ENCODE data around the gene OR13C2. TPM values are rescaled to one million over a fixed set of nuclear protein-coding genes. Genes with fewer than 3 reads are reported as not detected.

OR13C2 gene
- total RNA-seq, 1 experiment from 2014 or later = not detected

DNA sequence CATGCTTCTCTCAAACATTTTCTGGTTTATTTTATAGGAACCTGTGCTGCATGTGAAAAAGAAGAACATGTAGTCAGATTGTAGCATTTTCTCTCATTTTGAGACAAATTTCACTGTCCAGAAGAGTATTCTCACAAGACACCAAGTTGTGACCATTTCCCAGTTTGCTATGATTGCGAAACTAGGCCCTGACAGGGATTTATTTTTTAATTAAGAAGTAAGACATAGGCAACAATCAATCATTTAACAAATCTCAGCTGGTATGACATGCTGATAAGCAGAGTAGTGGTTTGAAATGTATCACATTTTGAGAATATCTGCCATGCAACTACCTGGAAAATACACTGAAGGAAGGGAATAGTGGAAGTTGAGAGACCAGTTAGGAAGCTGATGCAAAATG is 24.9 kb downstream of the OR13C2 start:
- Mint-ChIP-seq H3K4me3 (ENCODE audit: low read depth, unreplicated experiment) (no peak overlapping the region), H3K27me3 (ENCODE audit: unreplicated experiment) (no peaks in the 10 kb centered on the region), H3K36me3 (ENCODE audit: insufficient read depth, unreplicated experiment) (no peaks in the 10 kb centered on the region), H3K9me3 (ENCODE audit: low read depth, unreplicated experiment) (no peaks in the 10 kb centered on the region), H3K4me1 (ENCODE audit: low read depth, unreplicated experiment) (no peaks in the 10 kb centered on the region), H3K27ac (ENCODE audit: unreplicated experiment) (no peak overlapping the region)
- intact Hi-C loops (cut with micrococcal nuclease; ENCODE audit: unreplicated experiment) = no loop called here
- CTCF ChIA-PET = no interaction called here
- no peak for DNase-seq
- BruUV-seq (replicated peaks) = no TSS peak
- TF ChIP-seq, protein P1, sequence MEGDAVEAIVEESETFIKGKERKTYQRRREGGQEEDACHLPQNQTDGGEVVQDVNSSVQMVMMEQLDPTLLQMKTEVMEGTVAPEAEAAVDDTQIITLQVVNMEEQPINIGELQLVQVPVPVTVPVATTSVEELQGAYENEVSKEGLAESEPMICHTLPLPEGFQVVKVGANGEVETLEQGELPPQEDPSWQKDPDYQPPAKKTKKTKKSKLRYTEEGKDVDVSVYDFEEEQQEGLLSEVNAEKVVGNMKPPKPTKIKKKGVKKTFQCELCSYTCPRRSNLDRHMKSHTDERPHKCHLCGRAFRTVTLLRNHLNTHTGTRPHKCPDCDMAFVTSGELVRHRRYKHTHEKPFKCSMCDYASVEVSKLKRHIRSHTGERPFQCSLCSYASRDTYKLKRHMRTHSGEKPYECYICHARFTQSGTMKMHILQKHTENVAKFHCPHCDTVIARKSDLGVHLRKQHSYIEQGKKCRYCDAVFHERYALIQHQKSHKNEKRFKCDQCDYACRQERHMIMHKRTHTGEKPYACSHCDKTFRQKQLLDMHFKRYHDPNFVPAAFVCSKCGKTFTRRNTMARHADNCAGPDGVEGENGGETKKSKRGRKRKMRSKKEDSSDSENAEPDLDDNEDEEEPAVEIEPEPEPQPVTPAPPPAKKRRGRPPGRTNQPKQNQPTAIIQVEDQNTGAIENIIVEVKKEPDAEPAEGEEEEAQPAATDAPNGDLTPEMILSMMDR (IDR thresholded peaks at IDR 0.05; ENCODE audit: unreplicated experiment) = no peak

DNA sequence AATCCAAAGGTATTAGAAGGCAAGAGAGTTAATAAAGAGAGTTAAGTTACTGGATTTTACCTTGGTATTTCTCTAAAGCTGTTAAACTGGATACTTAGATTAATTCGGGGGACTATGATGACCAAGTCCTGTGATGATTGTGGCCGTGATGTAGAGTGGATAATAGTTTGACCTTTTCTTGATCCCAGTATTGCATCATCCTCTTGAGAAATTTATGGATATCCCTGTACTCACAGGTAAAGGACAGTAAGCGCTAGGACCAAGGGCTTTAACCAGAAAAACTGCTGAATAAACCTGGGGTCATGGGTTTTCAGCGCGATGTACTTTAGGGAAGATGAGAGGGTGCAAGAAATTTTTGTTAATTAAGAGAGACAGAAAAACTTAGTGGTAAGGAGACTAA is 28.2 kb downstream of the OR13C2 start:
- H3K4me1 Mint-ChIP-seq (ENCODE audit: low read depth, unreplicated experiment) = no peaks in the 10 kb centered on the region
- no peaks in the 10 kb centered on the region for H3K27me3 Mint-ChIP-seq (ENCODE audit: unreplicated experiment)
- H3K36me3 Mint-ChIP-seq (ENCODE audit: insufficient read depth, unreplicated experiment) = no peaks in the 10 kb centered on the region
- no TSS peak for BruUV-seq (replicated peaks)
- CTCF ChIA-PET = no interaction called here
- intact Hi-C loops (cut with micrococcal nuclease; ENCODE audit: unreplicated experiment) = no loop called here
- no peak overlapping the region for H3K4me3 Mint-ChIP-seq (ENCODE audit: low read depth, unreplicated experiment)
- TF ChIP-seq, protein P1 (IDR thresholded peaks at IDR 0.05; ENCODE audit: unreplicated experiment) = no peak
- H3K9me3 Mint-ChIP-seq (ENCODE audit: low read depth, unreplicated experiment) = peaks cover 5% of the 10 kb centered on the region
- no peak overlapping the region for H3K27ac Mint-ChIP-seq (ENCODE audit: unreplicated experiment)
- DNase-seq = no peak

DNA sequence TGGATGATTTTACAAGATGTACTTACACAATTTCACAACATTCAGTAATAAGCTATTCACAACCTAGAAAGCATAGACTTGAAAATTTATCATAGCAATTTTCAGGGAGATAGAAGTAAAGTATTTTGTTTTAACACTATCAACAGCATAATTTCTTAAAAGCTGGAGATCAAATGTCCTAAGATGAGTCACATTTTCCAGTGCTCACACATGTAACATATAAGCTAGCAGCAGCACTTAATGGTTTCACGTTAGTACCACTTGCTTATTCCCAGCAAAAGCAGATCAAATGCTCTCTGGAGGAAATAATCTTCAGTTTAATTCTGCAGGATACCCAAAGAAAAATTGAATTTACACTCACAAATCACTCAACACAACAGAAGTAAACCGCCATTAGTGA is 30.0 kb downstream of the OR13C2 start:
- H3K27ac Mint-ChIP-seq (ENCODE audit: unreplicated experiment) = no peak overlapping the region
- H3K36me3 Mint-ChIP-seq (ENCODE audit: insufficient read depth, unreplicated experiment) = no peaks in the 10 kb centered on the region
- no peaks in the 10 kb centered on the region for H3K4me1 Mint-ChIP-seq (ENCODE audit: low read depth, unreplicated experiment)
- no TSS peak for BruUV-seq (replicated peaks)
- H3K27me3 Mint-ChIP-seq (ENCODE audit: unreplicated experiment) = no peaks in the 10 kb centered on the region
- no peak for DNase-seq
- H3K9me3 Mint-ChIP-seq (ENCODE audit: low read depth, unreplicated experiment) = peaks cover 5% of the 10 kb centered on the region
- intact Hi-C loops (cut with micrococcal nuclease; ENCODE audit: unreplicated experiment) = no loop called here
- CTCF ChIA-PET = no interaction called here
- no peak overlapping the region for H3K4me3 Mint-ChIP-seq (ENCODE audit: low read depth, unreplicated experiment)
- TF ChIP-seq, protein P1 (IDR thresholded peaks at IDR 0.05; ENCODE audit: unreplicated experiment) = no peak

DNA sequence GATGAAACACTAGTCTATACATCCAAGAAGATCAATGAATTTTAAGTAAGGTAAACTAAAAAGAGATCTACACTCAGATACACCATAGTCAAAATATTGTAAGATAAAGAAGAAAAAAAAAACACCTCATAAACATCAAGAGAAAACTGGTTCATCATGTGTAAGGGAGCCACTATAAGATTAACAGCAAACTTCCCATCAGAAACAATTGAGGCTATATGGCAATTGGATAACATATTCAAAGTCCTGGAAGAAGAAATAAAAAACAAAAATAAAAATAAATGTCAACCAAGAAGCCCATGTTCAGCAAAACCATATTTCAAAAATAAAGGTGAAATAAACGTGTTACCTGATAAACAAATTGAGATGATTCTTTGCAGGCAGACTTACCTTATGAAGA is 32.8 kb downstream of the OR13C2 start:
- BruUV-seq (replicated peaks) = no TSS peak
- Mint-ChIP-seq H3K36me3 (ENCODE audit: insufficient read depth, unreplicated experiment) (no peaks in the 10 kb centered on the region), H3K4me3 (ENCODE audit: low read depth, unreplicated experiment) (no peak overlapping the region), H3K4me1 (ENCODE audit: low read depth, unreplicated experiment) (no peaks in the 10 kb centered on the region), H3K9me3 (ENCODE audit: low read depth, unreplicated experiment) (peaks cover 8% of the 10 kb centered on the region), H3K27me3 (ENCODE audit: unreplicated experiment) (no peaks in the 10 kb centered on the region), H3K27ac (ENCODE audit: unreplicated experiment) (no peak overlapping the region)
- no peak for DNase-seq
- CTCF ChIA-PET = no interaction called here
- TF ChIP-seq, protein P1 (IDR thresholded peaks at IDR 0.05; ENCODE audit: unreplicated experiment) = no peak
- intact Hi-C loops (cut with micrococcal nuclease; ENCODE audit: unreplicated experiment) = no loop called here

DNA sequence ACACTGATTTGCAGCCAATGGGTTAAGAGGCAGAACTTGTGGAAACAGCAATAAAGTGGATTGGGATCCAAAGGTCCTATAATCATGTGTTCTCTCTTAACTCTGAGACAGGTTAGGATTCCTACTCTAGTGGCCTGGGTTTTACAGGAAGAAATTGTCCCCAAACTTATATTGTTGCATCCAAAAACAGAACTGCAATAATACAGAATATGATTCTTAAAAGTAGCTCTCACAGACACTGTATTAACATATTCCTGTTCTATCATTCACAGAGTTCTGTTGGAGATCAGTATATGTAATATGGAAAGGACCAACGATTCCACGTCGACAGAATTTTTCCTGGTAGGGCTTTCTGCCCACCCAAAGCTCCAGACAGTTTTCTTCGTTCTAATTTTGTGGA is 36.6 kb downstream of the OR13C2 start, which contains the start of gene OR13C8:
Gene OR13C8, plus strand, starts transcription at position 301 of the 400 bp plus-strand sequence. Its CDS starts 0 bp downstream, at position 301.
- TF ChIP-seq, protein P1 (IDR thresholded peaks at IDR 0.05; ENCODE audit: unreplicated experiment) = no peak
- H3K4me1 Mint-ChIP-seq (ENCODE audit: low read depth, unreplicated experiment) = no peaks in the 10 kb centered on the region
- peaks cover 6% of the 10 kb centered on the region for H3K9me3 Mint-ChIP-seq (ENCODE audit: low read depth, unreplicated experiment)
- CTCF ChIA-PET = no interaction called here
- no peak within 1 kb of the TSS for H3K27ac Mint-ChIP-seq (ENCODE audit: unreplicated experiment)
- H3K4me3 Mint-ChIP-seq (ENCODE audit: low read depth, unreplicated experiment) = no peak within 1 kb of the TSS
- H3K36me3 Mint-ChIP-seq (ENCODE audit: insufficient read depth, unreplicated experiment) = no peaks in the 10 kb centered on the region
- no peak for DNase-seq
- intact Hi-C loops (cut with micrococcal nuclease; ENCODE audit: unreplicated experiment) = no loop called here
- H3K27me3 Mint-ChIP-seq (ENCODE audit: unreplicated experiment) = no peaks in the 10 kb centered on the region
- BruUV-seq (replicated peaks) = no TSS peak

Data from Calu3 (cell line).